GM12878 (cell line): ENCODE results near the gene FRK. TPM values are rescaled to one million over a fixed set of nuclear protein-coding genes. Genes with fewer than 3 reads are reported as not detected.
"Not testable (repeated sequence)": the region's sequence is repeated elsewhere in the genome, so short reads cannot be mapped to it uniquely, and the experiment has no call there.

Source experiments
- ATAC-seq: fragments of 200-7000 bp; cut with Tn5 transposase; 3 replicates; pipeline ENCODE4 v1.9.1; 2020; ENCODE audit warnings: mild to moderate bottlenecking, moderate library complexity
- BruUV-seq: library from RNA; stranded (reverse); fragments of 400-500 nt; replicated peaks from 2 replicates; lab custom pipeline; 2021; lab: Mats Ljungman, UMichigan
- CTCF ChIA-PET: fragments of 300-600 bp; sonication (Branson Sonifier 250); formaldehyde crosslinking; extraction: SDS; loops from one replicate; lab custom pipeline; 2021; ENCODE audit warnings: inconsistent platforms; lab: Yijun Ruan, JAX
- POLR2A ChIA-PET: fragments of 350-600 bp; formaldehyde crosslinking; extraction: SDS; loops from one replicate; lab custom pipeline; 2021; ENCODE audit warnings: inconsistent platforms; lab: Charles Lee
- RAD21 ChIA-PET: fragments of 300-600 bp; sonication (Branson Sonifier 250); formaldehyde crosslinking; loops from one replicate; lab custom pipeline; 2023; ENCODE audit warnings: antibody characterized with exemption; ENCODE audit not compliant: unreplicated experiment; lab: Charles Lee
- SMC1A ChIA-PET: fragments of 300-600 bp; sonication (Branson Sonifier 250); formaldehyde crosslinking; loops from one replicate; lab custom pipeline; 2023; ENCODE audit not compliant: unreplicated experiment, uncharacterized antibody; lab: Charles Lee
- DNase-seq: peaks from one replicate; pipeline ENCODE4 v3.0.0-alpha.2; 2011; ENCODE audit warnings: low read depth, low spot score
- FAIRE-seq: peaks from 3 replicates; lab custom pipeline; 2011; peaks lifted over from hg19 to GRCh38; lab: Jason Lieb, UNC
- H2AFZ ChIP-seq: 2 replicates; pipeline ENCODE4 v1.6.0; 2011; ENCODE audit warnings: low read depth, low read length, control low read depth; ENCODE audit not compliant: control insufficient read depth
- H3K27ac ChIP-seq: 2 replicates; pipeline ENCODE4 v1.5.1; 2011; ENCODE audit warnings: control low read depth; ENCODE audit not compliant: control insufficient read depth, insufficient read depth
- H3K27me3 ChIP-seq, 2 experiments: replicated peaks in 1 of 2; 2 replicates each; pipeline versions ENCODE4 v1.6.0 to v1.6.1; 2011; ENCODE audit warnings: low read length in 1 of 2; ENCODE audit not compliant: control insufficient read depth in 2 of 2, insufficient read depth in 2 of 2
- H3K36me3 ChIP-seq, 2 experiments: 2 replicates each; pipeline ENCODE4 v1.5.1; 2011; ENCODE audit warnings: low read length in 1 of 2; ENCODE audit not compliant: control insufficient read depth in 2 of 2, insufficient read depth in 2 of 2
- H3K4me1 ChIP-seq: 2 replicates; pipeline ENCODE4 v1.6.1; 2011; ENCODE audit warnings: mild to moderate bottlenecking, low read length, moderate library complexity, mixed read lengths; ENCODE audit not compliant: control insufficient read depth, insufficient read depth
- H3K4me2 ChIP-seq: 2 replicates; pipeline ENCODE4 v1.6.0; 2011; ENCODE audit warnings: control low read depth; ENCODE audit not compliant: control insufficient read depth, insufficient read depth
- H3K4me3 ChIP-seq: fragments of 200-600 bp; sonication (generic); 2 replicates; pipeline ENCODE4 v1.5.1; 2016
- H3K79me2 ChIP-seq: 2 replicates; pipeline ENCODE4 v1.6.0; 2011; ENCODE audit warnings: low read length; ENCODE audit not compliant: control insufficient read depth, insufficient read depth
- H3K9ac ChIP-seq: 2 replicates; pipeline ENCODE4 v1.8.0; 2011; ENCODE audit warnings: low read length, control low read depth, mixed read lengths; ENCODE audit not compliant: control insufficient read depth, insufficient read depth
- H3K9me3 ChIP-seq: replicated peaks from 3 replicates; pipeline ENCODE4 v1.5.1; 2011; ENCODE audit warnings: mild to moderate bottlenecking, low read length; ENCODE audit not compliant: control insufficient read depth, insufficient read depth
- H4K20me1 ChIP-seq: 2 replicates; pipeline ENCODE4 v1.6.0; 2011; ENCODE audit not compliant: control insufficient read depth, insufficient read depth
- CHD1 ChIP-seq: IDR thresholded peaks from 2 replicates; pipeline ENCODE4 v1.6.1; 2012; ENCODE audit warnings: low read depth, low read length, improper control_type of control experiment
- FOS ChIP-seq: IDR thresholded peaks from 3 replicates; pipeline ENCODE4 v1.6.1; 2011; ENCODE audit warnings: borderline replicate concordance; ENCODE audit not compliant: insufficient read length; ENCODE audit errors: extremely low read depth
- SREBF1 ChIP-seq: IDR thresholded peaks from 2 replicates; pipeline ENCODE4 v1.6.1; 2012; ENCODE audit warnings: mild to moderate bottlenecking, low read length
- SUPT20H ChIP-seq: IDR thresholded peaks from 2 replicates; pipeline ENCODE4 v1.6.1; 2011; ENCODE audit warnings: low read depth, mild to moderate bottlenecking, low read length, moderate library complexity, borderline replicate concordance; ENCODE audit not compliant: control insufficient read depth
- WGBS: methylation state at CpG from one replicate; pipeline ENCODE4 v1.1.6; 2016; ENCODE audit warnings: low lambda C conversion rate; ENCODE audit not compliant: insufficient replicate concordance, insufficient coverage; ENCODE audit errors: missing lambda C conversion rate; 5-methylcytosine and 5-hydroxymethylcytosine counted together
- in situ Hi-C: fragments of 300-500 bp; cut with MboI; formaldehyde crosslinking; loops from 9 replicates; pipeline ENCODE4 v1.14.3; 2018; ENCODE audit warnings: mixed read lengths
- intact Hi-C: fragments of 100-400 bp; cut with micrococcal nuclease; formaldehyde crosslinking; loops from one replicate; pipeline ENCODE4 v1.14.2; 2022; ENCODE audit not compliant: unreplicated experiment
- polyA plus RNA-seq, 11 experiments: library from polyadenylated mRNA; depleted of rRNA in 4 of 11; unstranded in 6 of 11; stranded (reverse) in 5 of 11; fragments of >200 nt; fragmentation: Nextera tagmentation in 4 of 11; fragmentation: Illumina TruSeq in 1 of 11; extraction: Ambion mirVana in 4 of 11; extraction: Trizol in 1 of 11; gene quantifications; 1 replicate in 1 of 11; 2 replicates in 10 of 11; pipeline versions ENCODE4 v1.2.1 to v1.2.3, GENCODE V29; 2011 to 2016; ENCODE audit warnings: inconsistent platforms in 2 of 11, missing spikeins in 2 of 11, low read depth in 1 of 11
- total RNA-seq, 4 experiments: library from RNA; depleted of rRNA in 3 of 4; stranded (reverse); fragments of >200 nt in 3 of 4; fragmentation: Illumina TruSeq in 1 of 4; extraction: Trizol in 1 of 4; gene quantifications; 2 replicates each; pipeline versions ENCODE4 v1.2.1 to v1.2.3, GENCODE V29; 2013 to 2021
- TF ChIP-seq, protein P1 (sequence below): IDR thresholded peaks from 2 replicates; pipeline ENCODE4 v1.6.1; 2012; ENCODE audit warnings: mild to moderate bottlenecking, low read depth, low read length

FRK gene
- total and polyA plus RNA-seq, 10 of the 15 experiments (the other 5 are each of a cell fraction or from before 2014, with no cell fraction given): 0.29 to 2.4 (median 1.2) TPM

DNA sequence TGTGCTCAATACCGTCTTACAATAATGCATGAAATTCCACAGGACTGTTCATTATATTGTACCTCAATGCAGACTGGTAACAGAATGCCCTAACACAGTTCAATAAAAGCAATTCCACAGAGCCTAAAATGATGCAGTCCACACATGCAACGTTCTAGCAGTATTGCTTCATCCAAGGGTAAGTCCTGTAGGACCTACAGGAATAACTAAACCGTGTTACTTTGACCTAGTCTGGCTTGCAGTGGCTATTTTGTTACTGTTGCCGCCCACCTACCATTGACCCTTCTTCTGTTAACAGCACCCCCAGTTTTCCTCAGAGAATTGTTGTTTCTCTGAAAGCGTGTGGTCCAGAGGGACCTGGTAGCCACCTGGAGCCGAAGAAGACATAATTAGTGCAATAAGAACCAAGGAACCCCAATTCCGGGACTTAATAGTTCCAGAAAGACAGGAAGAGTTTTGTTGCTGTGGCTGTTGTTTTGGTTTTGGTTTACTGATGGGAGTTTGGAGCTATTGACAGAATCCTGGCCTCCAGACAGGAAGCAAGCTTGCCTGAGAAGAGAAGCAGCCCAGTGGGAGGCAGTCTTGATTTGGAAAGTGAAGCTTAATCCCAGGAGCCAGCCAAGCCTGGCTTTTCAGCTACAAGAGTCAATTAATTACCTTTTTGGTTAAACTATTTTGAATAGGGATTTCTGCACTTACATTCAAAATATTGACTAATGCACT lies 91.3 kb downstream of the FRK start:
- Histone ChIP-seq H2AFZ (no peak overlapping the region), H3K79me2 (no peaks in the 10 kb centered on the region), H3K4me1 (no peaks in the 10 kb centered on the region), H3K9me3 (no peaks in the 10 kb centered on the region), H3K36me3 (no peaks in the 10 kb centered on the region), H3K4me2 (no peak overlapping the region), H3K27ac (no peak overlapping the region), H3K27me3 (no peaks in the 10 kb centered on the region), H4K20me1 (no peaks in the 10 kb centered on the region), H3K4me3 (no peak overlapping the region), H3K9ac (no peak overlapping the region)
- ATAC-seq: no peak
- ChIA-PET RAD21 (no interaction called here), POLR2A (no interaction called here), SMC1A (interaction anchor here (0.7 to 1.2 kb wide), 2 partner anchors 11 to 12 kb away, joined by 3 read pairs; no protein-coding TSS in a partner anchor), CTCF (interaction anchor here (1.2 to 1.7 kb wide), 3 partner anchors 11 to 143 kb away, joined by 4 to 7 read pairs (median 4); no protein-coding TSS in a partner anchor)
- WGBS: 45% methylated on average over 7 of the region's 7 CpGs
- no TSS peak for BruUV-seq
- TF ChIP-seq FOS (no peak), CHD1 (no peak), SREBF1 (no peak), SUPT20H (no peak)
- TF ChIP-seq, protein P1, sequence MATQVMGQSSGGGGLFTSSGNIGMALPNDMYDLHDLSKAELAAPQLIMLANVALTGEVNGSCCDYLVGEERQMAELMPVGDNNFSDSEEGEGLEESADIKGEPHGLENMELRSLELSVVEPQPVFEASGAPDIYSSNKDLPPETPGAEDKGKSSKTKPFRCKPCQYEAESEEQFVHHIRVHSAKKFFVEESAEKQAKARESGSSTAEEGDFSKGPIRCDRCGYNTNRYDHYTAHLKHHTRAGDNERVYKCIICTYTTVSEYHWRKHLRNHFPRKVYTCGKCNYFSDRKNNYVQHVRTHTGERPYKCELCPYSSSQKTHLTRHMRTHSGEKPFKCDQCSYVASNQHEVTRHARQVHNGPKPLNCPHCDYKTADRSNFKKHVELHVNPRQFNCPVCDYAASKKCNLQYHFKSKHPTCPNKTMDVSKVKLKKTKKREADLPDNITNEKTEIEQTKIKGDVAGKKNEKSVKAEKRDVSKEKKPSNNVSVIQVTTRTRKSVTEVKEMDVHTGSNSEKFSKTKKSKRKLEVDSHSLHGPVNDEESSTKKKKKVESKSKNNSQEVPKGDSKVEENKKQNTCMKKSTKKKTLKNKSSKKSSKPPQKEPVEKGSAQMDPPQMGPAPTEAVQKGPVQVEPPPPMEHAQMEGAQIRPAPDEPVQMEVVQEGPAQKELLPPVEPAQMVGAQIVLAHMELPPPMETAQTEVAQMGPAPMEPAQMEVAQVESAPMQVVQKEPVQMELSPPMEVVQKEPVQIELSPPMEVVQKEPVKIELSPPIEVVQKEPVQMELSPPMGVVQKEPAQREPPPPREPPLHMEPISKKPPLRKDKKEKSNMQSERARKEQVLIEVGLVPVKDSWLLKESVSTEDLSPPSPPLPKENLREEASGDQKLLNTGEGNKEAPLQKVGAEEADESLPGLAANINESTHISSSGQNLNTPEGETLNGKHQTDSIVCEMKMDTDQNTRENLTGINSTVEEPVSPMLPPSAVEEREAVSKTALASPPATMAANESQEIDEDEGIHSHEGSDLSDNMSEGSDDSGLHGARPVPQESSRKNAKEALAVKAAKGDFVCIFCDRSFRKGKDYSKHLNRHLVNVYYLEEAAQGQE: no peak
- FAIRE-seq: no peak
- in situ Hi-C loops: no loop called here
- no peak for DNase-seq
- intact Hi-C loops: no loop called here

GRCh38 chr6:115960286-115960685 lies 100.4 kb downstream of the FRK start:
- H3K4me3 ChIP-seq, H2AFZ ChIP-seq, H3K79me2 ChIP-seq, H3K9me3 ChIP-seq, RAD21 ChIA-PET, in situ Hi-C loops, DNase-seq, H3K27me3 ChIP-seq, H4K20me1 ChIP-seq, H3K4me2 ChIP-seq, ATAC-seq, POLR2A ChIA-PET, H3K27ac ChIP-seq, H3K4me1 ChIP-seq, FAIRE-seq, H3K36me3 ChIP-seq, H3K9ac ChIP-seq, intact Hi-C loops, BruUV-seq, CTCF ChIA-PET, SMC1A ChIA-PET: not testable (repeated sequence)
- WGBS: 83% methylated on average over 13 of the region's 17 CpGs
